Hematopoietic multipotent progenitor cell treated with erythropoietin and hydrocortisone succinate and interleukin-3 and kit ligand, for 6 days (in vitro differentiated cells): ENCODE measurements around the gene DCTN2.

Experiments
- DNase-seq: peaks from one replicate; pipeline ENCODE4 v3.0.0-alpha.2; 2015

Gene DCTN2

DNA sequence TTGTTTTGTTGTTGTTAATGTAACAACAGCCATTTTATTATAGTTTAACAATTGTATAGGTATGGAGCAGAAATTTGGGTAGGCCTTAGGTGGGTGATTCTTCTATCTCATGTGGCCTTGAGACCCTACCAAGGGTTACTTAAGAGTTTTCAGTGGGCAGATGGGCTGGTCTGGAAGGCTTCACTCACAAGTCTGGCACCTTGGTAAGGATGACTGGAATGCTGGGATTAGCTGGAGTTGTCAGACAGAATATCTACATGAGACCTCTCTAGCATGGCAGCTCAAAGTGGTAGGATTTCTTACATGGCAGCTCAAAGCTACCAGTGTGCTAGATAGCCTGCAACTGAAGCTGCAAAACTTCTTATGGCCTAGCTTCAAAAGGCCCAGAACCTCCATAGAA, 61.3 kb downstream of the DCTN2 start:
- DNase-seq: no peak

DNA sequence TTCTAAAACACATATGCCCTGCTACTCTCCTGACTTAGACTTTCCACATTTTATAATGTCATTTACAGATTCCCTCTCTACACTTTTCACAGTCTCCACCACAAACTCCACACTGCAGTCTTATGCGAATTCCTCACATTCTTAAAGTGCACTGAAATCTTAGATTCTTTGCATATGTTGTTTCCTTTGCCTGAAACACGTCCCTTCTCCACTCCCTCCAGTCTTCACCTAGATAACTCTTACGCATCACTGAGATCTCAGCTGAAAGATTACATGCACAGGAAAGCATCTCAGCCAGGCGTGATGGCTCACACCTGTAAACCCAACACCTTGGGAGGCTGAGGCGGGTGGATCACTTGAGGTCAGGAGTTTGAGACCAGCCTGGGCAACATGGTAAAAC, 63.5 kb downstream of the DCTN2 start:
- no peak for DNase-seq

GRCh38 chr12:57481671-57482070, 65.3 kb downstream of the DCTN2 start:
- DNase-seq: no peak
